ENCODE data around the gene AOX1.

AOX1 gene

GRCh38 chr2:200659410-200659809 lies 73.6 kb downstream of the AOX1 start:
- H3K4me3 ChIP-seq (ENCODE audit: control insufficient read depth, low read depth, low read length), result no peak overlapping the region
- DNase-seq (ENCODE audit: low read depth), result no peak
- no peak for TF ChIP-seq CTCF (IDR thresholded peaks at IDR 0.05; ENCODE audit: control insufficient read depth, insufficient read depth, low read depth, low read length, missing control alignments)

- TF ChIP-seq CTCF (IDR thresholded peaks at IDR 0.05; ENCODE audit: control insufficient read depth, insufficient read depth, low read depth, low read length, missing control alignments), result no peak
- no peak for DNase-seq (ENCODE audit: low read depth)
- no peak overlapping the region for H3K4me3 ChIP-seq (ENCODE audit: control insufficient read depth, low read depth, low read length)
Measured at GRCh38 chr2:200661477-200661876, 75.7 kb downstream of the AOX1 start.

- no peak for DNase-seq (ENCODE audit: low read depth)
Measured at GRCh38 chr2:200662727-200663126, 76.9 kb downstream of the AOX1 start.

GRCh38 chr2:200664770-200665494 lies 79.1 kb downstream of the AOX1 start:
- H3K4me3 ChIP-seq (ENCODE audit: control insufficient read depth, low read depth, low read length), result no peak overlapping the region
- DNase-seq (ENCODE audit: low read depth), result no peak
- TF ChIP-seq CTCF (IDR thresholded peaks at IDR 0.05; ENCODE audit: control insufficient read depth, insufficient read depth, low read depth, low read length, missing control alignments), result no peak

More at GRCh38 chr2:200662727-200663126, 76.9 kb downstream of the AOX1 start:
- no peak for TF ChIP-seq CTCF (IDR thresholded peaks at IDR 0.05; ENCODE audit: control insufficient read depth, insufficient read depth, low read depth, low read length, missing control alignments)
- no peak overlapping the region for H3K4me3 ChIP-seq (ENCODE audit: control insufficient read depth, low read depth, low read length)

- no peak for DNase-seq (ENCODE audit: low read depth)
- H3K4me3 ChIP-seq (ENCODE audit: control insufficient read depth, low read depth, low read length), result no peak overlapping the region
- no peak for TF ChIP-seq CTCF (IDR thresholded peaks at IDR 0.05; ENCODE audit: control insufficient read depth, insufficient read depth, low read depth, low read length, missing control alignments)
Measured at GRCh38 chr2:200665626-200666453, 80.0 kb downstream of the AOX1 start.

- no peak for DNase-seq (ENCODE audit: low read depth)
- H3K4me3 ChIP-seq (ENCODE audit: control insufficient read depth, low read depth, low read length), result no peak overlapping the region
- TF ChIP-seq CTCF (IDR thresholded peaks at IDR 0.05; ENCODE audit: control insufficient read depth, insufficient read depth, low read depth, low read length, missing control alignments), result no peak
Measured at GRCh38 chr2:200667413-200667812, 81.6 kb downstream of the AOX1 start.

Data from AG09309 (cell line).